ENCODE data around the gene MARCHF5. TPM values are rescaled to one million over a fixed set of nuclear protein-coding genes. Genes with fewer than 3 reads are reported as not detected.

Gene MARCHF5, protein sequence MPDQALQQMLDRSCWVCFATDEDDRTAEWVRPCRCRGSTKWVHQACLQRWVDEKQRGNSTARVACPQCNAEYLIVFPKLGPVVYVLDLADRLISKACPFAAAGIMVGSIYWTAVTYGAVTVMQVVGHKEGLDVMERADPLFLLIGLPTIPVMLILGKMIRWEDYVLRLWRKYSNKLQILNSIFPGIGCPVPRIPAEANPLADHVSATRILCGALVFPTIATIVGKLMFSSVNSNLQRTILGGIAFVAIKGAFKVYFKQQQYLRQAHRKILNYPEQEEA
- total RNA-seq, result 10 to 100 TPM in 5 of 6 donors, 1 to 10 TPM in 1; 8.4 to 56.5 (median 22.6) TPM

DNA sequence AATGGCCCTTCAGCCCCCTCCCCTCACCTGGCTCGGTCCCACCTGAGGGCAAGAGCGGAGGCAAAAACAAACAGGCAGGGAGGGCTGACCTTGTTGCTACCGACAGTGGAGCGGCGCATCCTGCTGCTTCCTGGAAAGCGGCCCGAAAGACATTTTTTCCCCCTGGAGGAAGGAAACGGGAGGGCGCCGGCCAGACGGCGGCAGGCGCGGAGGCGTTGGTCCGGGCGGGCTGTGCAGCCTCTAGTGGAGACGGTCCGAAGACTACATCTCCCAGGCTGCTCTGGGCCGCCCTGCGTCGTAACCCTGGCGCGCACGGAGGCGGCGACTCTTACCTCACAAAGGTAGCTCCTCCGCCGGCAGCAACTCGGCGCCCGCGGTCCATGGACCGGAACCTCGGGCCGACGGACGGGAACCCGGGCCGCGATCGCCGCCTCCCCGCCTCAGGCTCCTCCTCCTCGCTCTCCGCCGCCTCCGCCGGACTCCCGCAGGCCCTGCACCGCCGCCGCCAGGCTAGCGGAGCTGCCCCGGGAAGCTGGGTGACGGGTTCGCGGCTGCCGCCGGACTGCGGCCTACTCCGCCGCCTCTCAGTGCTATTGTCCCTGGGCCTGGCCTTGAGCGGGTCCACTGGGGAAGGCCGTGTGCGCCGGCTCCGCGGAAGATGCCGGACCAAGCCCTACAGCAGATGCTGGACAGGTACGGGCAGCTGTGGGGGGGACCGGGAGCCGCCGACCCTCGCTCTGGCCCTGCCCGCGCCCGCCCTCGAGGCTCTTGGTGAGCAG is at the start of gene MARCHF5, which contains the start of gene CPEB3:
Gene MARCHF5 (plus strand): TSS at position 331 of the 779 bp plus-strand sequence. CDS start 328 bp downstream, at position 659.
Gene CPEB3 (minus strand): TSS at position 242 of the 779 bp plus-strand sequence. CDS start 50,728 bp downstream, outside the sequence.
- Histone ChIP-seq H3K4me1 (peaks cover 8 to 26% (median 17%) of the 10 kb centered on the region in 4 donors), H3K9me3 (no peaks in the 10 kb centered on the region), H3K4me3 (peak within 1 kb of the TSS; percentile 63 to 99 (median 90)), H3K36me3 (peaks cover 0 to 6% (median 0%) of the 10 kb centered on the region in 4 donors), H3K27ac (peak within 1 kb of the TSS; percentile 91 to 99 (median 96)), H3K27me3 (no peaks in the 10 kb centered on the region)
- WGBS, 2 donors, result 0 to 1% methylated on average over 33 to 44 of the region's 79 CpGs
- TF ChIP-seq POLR2AphosphoS5 (IDR thresholded peaks at IDR 0.05) (peak; percentile 81 to 94), EP300 (IDR thresholded peaks at IDR 0.05) (peak in 1 of 4 donors; percentile 74), POLR2A (IDR thresholded peaks at IDR 0.05) (peak in 3 of 4 donors; percentile 74 to 86 (median 83))
- TF ChIP-seq, protein P1, sequence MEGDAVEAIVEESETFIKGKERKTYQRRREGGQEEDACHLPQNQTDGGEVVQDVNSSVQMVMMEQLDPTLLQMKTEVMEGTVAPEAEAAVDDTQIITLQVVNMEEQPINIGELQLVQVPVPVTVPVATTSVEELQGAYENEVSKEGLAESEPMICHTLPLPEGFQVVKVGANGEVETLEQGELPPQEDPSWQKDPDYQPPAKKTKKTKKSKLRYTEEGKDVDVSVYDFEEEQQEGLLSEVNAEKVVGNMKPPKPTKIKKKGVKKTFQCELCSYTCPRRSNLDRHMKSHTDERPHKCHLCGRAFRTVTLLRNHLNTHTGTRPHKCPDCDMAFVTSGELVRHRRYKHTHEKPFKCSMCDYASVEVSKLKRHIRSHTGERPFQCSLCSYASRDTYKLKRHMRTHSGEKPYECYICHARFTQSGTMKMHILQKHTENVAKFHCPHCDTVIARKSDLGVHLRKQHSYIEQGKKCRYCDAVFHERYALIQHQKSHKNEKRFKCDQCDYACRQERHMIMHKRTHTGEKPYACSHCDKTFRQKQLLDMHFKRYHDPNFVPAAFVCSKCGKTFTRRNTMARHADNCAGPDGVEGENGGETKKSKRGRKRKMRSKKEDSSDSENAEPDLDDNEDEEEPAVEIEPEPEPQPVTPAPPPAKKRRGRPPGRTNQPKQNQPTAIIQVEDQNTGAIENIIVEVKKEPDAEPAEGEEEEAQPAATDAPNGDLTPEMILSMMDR (IDR thresholded peaks at IDR 0.05), result peak; percentile 67 to 98 (median 94)
- peak; percentile 99 to 100 for ATAC-seq (ENCODE audit: low FRiP score in 2 of 2)
- DNase-seq, result peak; percentile 98

DNA sequence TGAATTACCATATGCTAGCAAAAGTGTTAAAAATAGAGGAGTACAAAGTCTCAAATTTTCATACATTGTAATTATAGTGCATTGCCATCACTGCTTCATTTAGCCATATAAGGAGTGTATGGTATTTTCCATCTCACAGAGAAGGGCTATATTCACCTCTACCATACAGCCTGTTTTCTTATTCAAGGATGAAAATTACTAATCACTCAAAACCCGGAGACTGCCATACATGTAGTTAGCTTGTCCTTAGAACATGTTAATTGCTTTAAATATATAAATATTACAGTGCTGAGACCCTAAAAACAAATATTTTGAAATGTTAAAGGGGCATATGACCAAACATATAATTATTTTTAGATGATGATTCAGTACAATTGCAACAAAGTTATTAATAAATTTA is 49.5 kb upstream of the MARCHF5 start:
- peak overlapping the region in 3 of 4 donors; percentile 59 to 75 (median 65) for H3K4me3 ChIP-seq
- 62 to 67% methylated on average over 1 of the region's 1 CpG for WGBS, 2 donors
- TF ChIP-seq EP300 (IDR thresholded peaks at IDR 0.05) (no peak), POLR2A (IDR thresholded peaks at IDR 0.05) (no peak), POLR2AphosphoS5 (IDR thresholded peaks at IDR 0.05) (no peak)
- TF ChIP-seq, protein P1 (IDR thresholded peaks at IDR 0.05), result no peak
- no peaks in the 10 kb centered on the region for H3K36me3 ChIP-seq
- no peaks in the 10 kb centered on the region for H3K27me3 ChIP-seq
- no peaks in the 10 kb centered on the region for H3K9me3 ChIP-seq
- no peak for ATAC-seq (ENCODE audit: low FRiP score in 2 of 2)
- peak overlapping the region; percentile 84 to 91 (median 86) for H3K27ac ChIP-seq
- DNase-seq, result no peak
- peaks cover 25 to 46% (median 36%) of the 10 kb centered on the region in 4 donors for H3K4me1 ChIP-seq

DNA sequence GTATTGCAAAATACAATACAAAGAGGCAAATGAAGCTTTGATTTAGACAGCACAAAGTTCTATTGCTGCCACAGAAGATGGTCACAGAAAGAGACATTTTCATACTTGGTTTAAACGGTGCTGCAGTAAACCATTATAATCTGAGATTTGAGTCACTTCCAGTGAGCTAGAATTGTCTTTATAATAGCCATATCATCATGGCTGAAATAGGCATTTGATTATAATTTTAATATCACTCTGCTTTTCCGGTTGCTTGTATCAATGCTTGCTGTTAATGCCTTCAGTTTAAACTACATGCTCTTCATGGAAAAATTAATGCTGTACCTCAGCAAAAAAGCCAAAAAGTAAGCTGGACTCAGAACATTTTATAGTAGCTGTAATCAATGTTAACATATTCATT is 48.6 kb upstream of the MARCHF5 start:
- no peak overlapping the region for H3K27ac ChIP-seq
- no peak for ATAC-seq (ENCODE audit: low FRiP score in 2 of 2)
- peaks cover 25 to 46% (median 36%) of the 10 kb centered on the region in 4 donors for H3K4me1 ChIP-seq
- no peaks in the 10 kb centered on the region for H3K27me3 ChIP-seq
- H3K4me3 ChIP-seq, result no peak overlapping the region
- H3K36me3 ChIP-seq, result no peaks in the 10 kb centered on the region
- WGBS, 2 donors, result 59 to 61% methylated on average over 2 of the region's 2 CpGs
- no peaks in the 10 kb centered on the region for H3K9me3 ChIP-seq
- no peak for TF ChIP-seq POLR2AphosphoS5 (IDR thresholded peaks at IDR 0.05)
- TF ChIP-seq POLR2A (IDR thresholded peaks at IDR 0.05), result no peak
- no peak for TF ChIP-seq EP300 (IDR thresholded peaks at IDR 0.05)
- TF ChIP-seq, protein P1 (IDR thresholded peaks at IDR 0.05), result no peak
- DNase-seq, result no peak

DNA sequence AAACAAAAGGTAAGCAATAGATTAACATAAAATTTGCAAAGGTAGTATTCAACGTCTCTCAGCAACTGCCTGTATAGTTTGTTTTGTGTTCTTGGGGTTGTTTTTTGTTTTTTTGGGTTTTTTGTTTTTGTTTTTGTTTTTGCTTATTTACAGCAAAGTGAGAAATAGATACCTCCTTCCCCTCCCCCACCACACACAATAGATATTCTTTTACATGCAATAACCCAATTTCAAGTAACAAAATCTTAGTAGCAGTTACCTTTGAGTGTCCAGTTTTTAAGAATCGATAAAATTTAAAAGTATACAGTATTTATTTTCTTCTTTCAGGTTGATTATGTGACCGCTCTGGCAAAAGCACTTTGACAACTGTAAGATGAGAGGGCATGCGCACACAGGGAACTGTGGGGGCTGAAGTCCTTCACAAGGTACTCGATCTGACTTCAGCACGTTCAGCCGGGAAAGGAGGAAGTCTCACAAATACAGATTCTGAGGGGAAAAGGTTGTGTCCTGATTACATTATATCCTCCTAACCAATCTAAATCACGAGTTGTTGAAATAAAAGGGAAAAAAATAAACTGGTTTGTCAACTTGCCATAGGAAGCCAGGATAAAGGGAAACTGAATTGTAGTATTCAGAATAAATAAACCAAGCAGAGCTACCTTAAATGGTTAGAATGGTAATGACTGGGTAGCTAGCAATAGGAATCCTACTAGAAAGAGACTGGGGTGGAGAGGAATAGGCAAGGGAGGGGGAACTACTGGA is 47.9 kb upstream of the MARCHF5 start:
- 5 to 12% methylated on average over 8 of the region's 8 CpGs for WGBS, 2 donors
- no peak for TF ChIP-seq POLR2A (IDR thresholded peaks at IDR 0.05)
- TF ChIP-seq POLR2AphosphoS5 (IDR thresholded peaks at IDR 0.05), result peak in 1 of 2 donors; percentile 17
- TF ChIP-seq, protein P1 (IDR thresholded peaks at IDR 0.05), result no peak
- no peak for TF ChIP-seq EP300 (IDR thresholded peaks at IDR 0.05)
- H3K4me3 ChIP-seq, result peak overlapping the region in 3 of 4 donors; percentile 14 to 28 (median 27)
- H3K36me3 ChIP-seq, result no peaks in the 10 kb centered on the region
- H3K9me3 ChIP-seq, result no peaks in the 10 kb centered on the region
- ATAC-seq (ENCODE audit: low FRiP score in 2 of 2) (peak; percentile 61 to 75), DNase-seq (peak in 1 of 2 donors; percentile 77)
- H3K27me3 ChIP-seq, result no peaks in the 10 kb centered on the region
- H3K4me1 ChIP-seq, result peaks cover 24 to 40% (median 32%) of the 10 kb centered on the region in 4 donors
- peak overlapping the region in 2 of 4 donors; percentile 19 to 63 for H3K27ac ChIP-seq
